ENCODE data around the gene KLC1. TPM values are rescaled to one million over a fixed set of nuclear protein-coding genes. Genes with fewer than 3 reads are reported as not detected.

KLC1 gene
- total and polyA plus RNA-seq, 2 donors (not counting 1 experiment from before 2014, with no cell fraction given) = 102 to 243 TPM

- no peak overlapping the region for H3K9ac ChIP-seq (ENCODE audit: low read length)
- Mint-ChIP-seq H3K27ac (peak overlapping the region; percentile 50), H3K27me3 (no peaks in the 10 kb centered on the region)
These were observed 66.5 kb downstream of the KLC1 start for GRCh38 chr14:103695296-103696069.

DNA sequence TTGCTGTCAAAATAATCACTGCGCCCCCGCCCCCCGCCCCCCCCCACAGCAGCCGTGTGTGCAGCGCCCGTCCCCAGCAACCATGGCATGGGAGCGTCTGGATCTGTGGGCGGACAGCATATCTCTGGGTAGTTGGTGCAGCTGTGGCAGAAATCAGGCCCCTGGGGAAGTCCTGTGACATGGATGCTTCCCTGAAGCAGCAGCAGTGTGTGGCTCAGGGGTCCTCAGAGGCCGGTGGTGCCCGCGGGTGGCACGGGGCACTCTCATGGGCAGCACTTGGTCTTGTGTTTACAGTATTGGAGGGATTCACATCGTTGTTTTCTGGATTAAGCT is 67.0 kb downstream of the KLC1 start:
- intact Hi-C loops (cut with micrococcal nuclease) = loop anchor here (5.0 kb wide), 1 partner anchor 69 kb away; the partner anchor contains the start of gene KLC1
- Histone ChIP-seq H2AFZ (ENCODE audit: insufficient read depth, low read depth, low read length, poor library complexity, severe bottlenecking) (no peak overlapping the region), H3K27me3 (replicated peaks in 1 of 4; ENCODE audit: control extremely low read depth in 1 of 4, control insufficient read depth in 3 of 4, insufficient read depth in 4 of 4, low read length in 3 of 4) (no peaks in the 10 kb centered on the region), H3K4me2 (replicated peaks; ENCODE audit: low read depth, low read length, poor library complexity, severe bottlenecking) (peak overlapping the region; percentile 42), H3K9me3 (ENCODE audit: control extremely low read depth in 1 of 3, control insufficient read depth in 2 of 3, insufficient read depth in 1 of 3, low read length in 2 of 3) (no peaks in the 10 kb centered on the region), H3K36me3 (replicated peaks in 1 of 2; ENCODE audit: control extremely low read depth in 1 of 2, control insufficient read depth in 1 of 2, extremely low read depth in 1 of 2, insufficient read depth in 2 of 2, low read length in 1 of 2) (peaks cover 0 to 41% of the 10 kb centered on the region in 2 experiments), H4K20me1 (ENCODE audit: control insufficient read depth, insufficient read depth, low read length, poor library complexity, severe bottlenecking) (peaks cover 41% of the 10 kb centered on the region), H3K9ac (ENCODE audit: low read length) (no peak overlapping the region), H3K4me3 (ENCODE audit: control extremely low read depth in 1 of 5, extremely low read depth in 1 of 5, insufficient read depth in 1 of 5, low read depth in 2 of 5, low read length in 4 of 5) (no peak overlapping the region), H3K4me1 (ENCODE audit: control insufficient read depth in 2 of 2, insufficient read depth in 2 of 2, low read length in 2 of 2) (peaks cover 52 to 61% of the 10 kb centered on the region in 2 donors), H3K27ac (ENCODE audit: low read length in 2 of 2) (peak overlapping the region in 1 of 2 donors; percentile 45), H3K79me2 (ENCODE audit: control insufficient read depth, insufficient read depth, low read length) (peaks cover 11% of the 10 kb centered on the region)
- no peak overlapping the region for H3K4me3 Mint-ChIP-seq
- TF ChIP-seq EZH2 (IDR thresholded peaks at IDR 0.05; ENCODE audit: borderline replicate concordance, insufficient read depth, low read depth, low read length, poor library complexity, severe bottlenecking) = no peak
- TF ChIP-seq, protein P1, sequence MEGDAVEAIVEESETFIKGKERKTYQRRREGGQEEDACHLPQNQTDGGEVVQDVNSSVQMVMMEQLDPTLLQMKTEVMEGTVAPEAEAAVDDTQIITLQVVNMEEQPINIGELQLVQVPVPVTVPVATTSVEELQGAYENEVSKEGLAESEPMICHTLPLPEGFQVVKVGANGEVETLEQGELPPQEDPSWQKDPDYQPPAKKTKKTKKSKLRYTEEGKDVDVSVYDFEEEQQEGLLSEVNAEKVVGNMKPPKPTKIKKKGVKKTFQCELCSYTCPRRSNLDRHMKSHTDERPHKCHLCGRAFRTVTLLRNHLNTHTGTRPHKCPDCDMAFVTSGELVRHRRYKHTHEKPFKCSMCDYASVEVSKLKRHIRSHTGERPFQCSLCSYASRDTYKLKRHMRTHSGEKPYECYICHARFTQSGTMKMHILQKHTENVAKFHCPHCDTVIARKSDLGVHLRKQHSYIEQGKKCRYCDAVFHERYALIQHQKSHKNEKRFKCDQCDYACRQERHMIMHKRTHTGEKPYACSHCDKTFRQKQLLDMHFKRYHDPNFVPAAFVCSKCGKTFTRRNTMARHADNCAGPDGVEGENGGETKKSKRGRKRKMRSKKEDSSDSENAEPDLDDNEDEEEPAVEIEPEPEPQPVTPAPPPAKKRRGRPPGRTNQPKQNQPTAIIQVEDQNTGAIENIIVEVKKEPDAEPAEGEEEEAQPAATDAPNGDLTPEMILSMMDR (IDR thresholded peaks at IDR 0.05) = no peak
- H3K9me3 Mint-ChIP-seq (ENCODE audit: insufficient read depth) = no peaks in the 10 kb centered on the region
- H3K27me3 Mint-ChIP-seq = no peaks in the 10 kb centered on the region
- no peak for ATAC-seq (ENCODE audit: low read depth)
- WGBS (ENCODE audit: insufficient coverage) = 49% methylated on average over 7 of the region's 13 CpGs
- DNase-seq = no peak
- peak overlapping the region; percentile 77 for H3K27ac Mint-ChIP-seq
- peaks cover 62% of the 10 kb centered on the region for H3K4me1 Mint-ChIP-seq
- ChIA-PET CTCF (interaction anchor here (1.3 kb wide), 1 partner anchor 9 kb away, joined by 3 read pairs; no protein-coding TSS in a partner anchor), POLR2A (no interaction called here)

More at GRCh38 chr14:103695296-103696069, 66.5 kb downstream of the KLC1 start:
- H3K9me3 ChIP-seq (ENCODE audit: control extremely low read depth in 1 of 3, control insufficient read depth in 2 of 3, insufficient read depth in 1 of 3, low read length in 2 of 3) = no peaks in the 10 kb centered on the region
- H3K36me3 ChIP-seq (replicated peaks in 1 of 2; ENCODE audit: control extremely low read depth in 1 of 2, control insufficient read depth in 1 of 2, extremely low read depth in 1 of 2, insufficient read depth in 2 of 2, low read length in 1 of 2) = peaks cover 0 to 36% of the 10 kb centered on the region in 2 experiments
- peaks cover 7% of the 10 kb centered on the region for H3K79me2 ChIP-seq (ENCODE audit: control insufficient read depth, insufficient read depth, low read length)
- intact Hi-C loops (cut with micrococcal nuclease) = loop anchor here (5.0 kb wide), 1 partner anchor 68 kb away; the partner anchor contains the start of gene KLC1
- ChIA-PET CTCF (interaction anchor here (0.7 to 1.3 kb wide), 2 partner anchors 9 to 1108 kb away, joined by 3 read pairs; no protein-coding TSS in a partner anchor), POLR2A (no interaction called here)
- H3K4me2 ChIP-seq (replicated peaks; ENCODE audit: low read depth, low read length, poor library complexity, severe bottlenecking) = peak overlapping the region; percentile 42
- H4K20me1 ChIP-seq (ENCODE audit: control insufficient read depth, insufficient read depth, low read length, poor library complexity, severe bottlenecking) = peaks cover 41% of the 10 kb centered on the region
- TF ChIP-seq, protein P1 (IDR thresholded peaks at IDR 0.05) = no peak
- TF ChIP-seq EZH2 (IDR thresholded peaks at IDR 0.05; ENCODE audit: borderline replicate concordance, insufficient read depth, low read depth, low read length, poor library complexity, severe bottlenecking) = no peak
- H3K27me3 ChIP-seq (replicated peaks in 1 of 4; ENCODE audit: control extremely low read depth in 1 of 4, control insufficient read depth in 3 of 4, insufficient read depth in 4 of 4, low read length in 3 of 4) = no peaks in the 10 kb centered on the region
- Mint-ChIP-seq H3K4me1 (peaks cover 66% of the 10 kb centered on the region), H3K9me3 (ENCODE audit: insufficient read depth) (no peaks in the 10 kb centered on the region), H3K4me3 (no peak overlapping the region)
- H3K4me3 ChIP-seq (ENCODE audit: control extremely low read depth in 1 of 5, extremely low read depth in 1 of 5, insufficient read depth in 1 of 5, low read depth in 2 of 5, low read length in 4 of 5) = no peak overlapping the region
- H3K27ac ChIP-seq (ENCODE audit: low read length in 2 of 2) = peak overlapping the region in 1 of 2 donors; percentile 45
- ATAC-seq (ENCODE audit: low read depth) (no peak), DNase-seq (peak; percentile 15)
- no peak overlapping the region for H2AFZ ChIP-seq (ENCODE audit: insufficient read depth, low read depth, low read length, poor library complexity, severe bottlenecking)
- WGBS (ENCODE audit: insufficient coverage) = 73% methylated on average over 11 of the region's 14 CpGs
- peaks cover 52 to 61% of the 10 kb centered on the region in 2 donors for H3K4me1 ChIP-seq (ENCODE audit: control insufficient read depth in 2 of 2, insufficient read depth in 2 of 2, low read length in 2 of 2)

Measured in B cell (primary cell).